ENCODE results near the gene CDH18. TPM values are rescaled to one million over a fixed set of nuclear protein-coding genes. Genes with fewer than 3 reads are reported as not detected.
A peak's percentile ranks its signal among the peaks of the same experiment; 100 is the strongest.

The CDH18 gene
- total RNA-seq, 8 experiments from 2014 or later = 0.56 to 28.9 (median 5.3) TPM

DNA sequence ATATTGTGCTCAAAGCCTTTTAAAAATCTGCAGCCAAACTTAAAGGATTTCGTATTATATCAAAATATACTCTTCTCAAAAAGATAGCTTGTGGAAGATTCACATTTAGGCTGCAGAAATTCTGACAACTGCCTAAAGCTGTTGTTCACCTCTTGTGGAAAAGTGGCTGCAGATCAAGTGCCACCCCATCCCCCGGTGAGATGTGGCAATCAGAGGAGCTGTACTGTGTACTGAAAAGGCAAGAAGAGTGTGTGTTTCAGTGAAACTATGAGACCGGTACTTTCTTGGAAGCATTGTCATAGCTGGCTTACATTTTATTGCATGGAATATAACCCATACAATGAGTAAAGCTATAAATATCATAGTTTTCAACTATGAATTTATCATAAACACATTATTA is 64.3 kb downstream of the CDH18 start:
- Histone ChIP-seq H3K4me1 (replicated peaks in 1 of 2) (peaks cover 6 to 11% of the 10 kb centered on the region in 2 donors), H3K4me3 (no peak overlapping the region), H3K27ac (no peak overlapping the region)
- no peak for ATAC-seq (replicated peaks in 6 of 8)
- in situ Hi-C loops (cut with MboI; ENCODE audit: low pct_unique_long_range_greater_than_20kb in 2 of 9, low sequenced_read_pairs in 9 of 9, unreplicated experiment in 9 of 9) = no loop called here
- WGBS, 10 experiments = 0 to 100% (median 90%) methylated on average over 1 to 3 of the region's 3 CpGs; no CpG with 5 or more reads in 1 of the 10 experiments

DNA sequence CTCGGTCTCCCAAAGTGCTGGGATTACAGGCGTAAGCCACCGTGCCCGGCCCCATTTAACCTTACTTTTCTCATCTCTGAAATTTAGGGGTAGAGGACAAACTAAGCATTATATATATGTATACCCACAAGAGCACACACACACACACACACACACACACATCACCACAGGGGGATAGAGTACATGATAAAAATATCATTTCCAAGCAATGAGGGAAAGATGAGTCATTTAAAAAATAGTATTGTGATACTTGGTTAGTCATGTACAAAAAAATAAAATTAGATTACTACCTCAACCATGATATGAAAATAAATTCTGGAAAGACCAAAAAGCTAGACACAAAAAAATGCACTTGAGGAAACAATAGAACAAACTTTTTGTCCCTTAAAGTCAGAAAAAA is 67.2 kb downstream of the CDH18 start:
- Histone ChIP-seq H3K27ac (no peak overlapping the region), H3K4me3 (no peak overlapping the region), H3K4me1 (replicated peaks in 1 of 2) (peaks cover 9 to 14% of the 10 kb centered on the region in 2 donors)
- WGBS, 10 experiments = 67 to 100% (median 100%) methylated on average over 1 to 4 of the region's 4 CpGs; no CpG with 5 or more reads in 5 of the 10 experiments
- ATAC-seq (replicated peaks in 6 of 8) = no peak
- in situ Hi-C loops (cut with MboI; ENCODE audit: low pct_unique_long_range_greater_than_20kb in 2 of 9, low sequenced_read_pairs in 9 of 9, unreplicated experiment in 9 of 9) = no loop called here

- ATAC-seq (replicated peaks in 6 of 8) = peak in 6 of 8 experiments; percentile 23 to 84 (median 56)
- in situ Hi-C loops (cut with MboI; ENCODE audit: low pct_unique_long_range_greater_than_20kb in 2 of 9, low sequenced_read_pairs in 9 of 9, unreplicated experiment in 9 of 9) = no loop called here
- H3K4me3 ChIP-seq = no peak overlapping the region
- 0 to 100% (median 75%) methylated on average over 1 to 3 of the region's 3 CpGs; no CpG with 5 or more reads in 1 of the 10 experiments for WGBS, 10 experiments
- peaks cover 9 to 14% of the 10 kb centered on the region in 2 donors for H3K4me1 ChIP-seq (replicated peaks in 1 of 2)
- H3K27ac ChIP-seq = no peak overlapping the region
Observed at GRCh38 chr5:19918780-19919179, 69.2 kb downstream of the CDH18 start.

DNA sequence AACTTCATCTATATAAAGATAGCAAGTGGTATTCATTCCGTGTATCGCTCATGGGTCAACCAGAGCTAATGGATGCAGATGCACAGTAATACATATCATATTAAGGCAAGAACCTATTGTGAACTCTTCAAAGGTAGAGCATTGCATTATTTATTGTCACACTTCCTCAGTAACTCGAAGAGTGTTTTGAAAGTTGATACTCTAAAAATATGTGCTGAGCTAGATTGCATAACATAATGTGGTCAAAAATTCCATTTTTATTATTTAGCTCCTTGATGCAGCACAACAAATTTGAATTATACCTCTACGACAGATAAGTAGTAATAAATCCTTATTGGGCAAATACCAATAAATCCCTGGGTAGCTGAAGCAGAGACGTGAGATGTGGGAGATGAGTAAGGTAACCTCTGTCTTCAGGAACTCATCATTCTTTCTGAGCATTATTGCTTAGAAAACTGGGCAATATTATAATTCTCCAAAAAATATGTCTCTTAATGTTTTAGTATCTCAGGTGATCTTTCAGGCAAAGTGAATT is 70.3 kb downstream of the CDH18 start:
- no peak overlapping the region for H3K27ac ChIP-seq
- 20 to 87% (median 67%) methylated on average over 1 to 5 of the region's 5 CpGs; no CpG with 5 or more reads in 1 of the 10 experiments for WGBS, 10 experiments
- H3K4me1 ChIP-seq (replicated peaks in 1 of 2) = peaks cover 9 to 14% of the 10 kb centered on the region in 2 donors
- in situ Hi-C loops (cut with MboI; ENCODE audit: low pct_unique_long_range_greater_than_20kb in 2 of 9, low sequenced_read_pairs in 9 of 9, unreplicated experiment in 9 of 9) = no loop called here
- no peak overlapping the region for H3K4me3 ChIP-seq
- peak in 4 of 8 experiments; percentile 16 to 52 (median 38) for ATAC-seq (replicated peaks in 6 of 8)

- Histone ChIP-seq H3K4me3 (no peak overlapping the region), H3K4me1 (replicated peaks in 1 of 2) (peaks cover 0 to 8% of the 10 kb centered on the region in 2 donors), H3K27ac (no peak overlapping the region)
- WGBS, 10 experiments = 0 to 93% (median 62%) methylated on average over 1 to 4 of the region's 4 CpGs; no CpG with 5 or more reads in 1 of the 10 experiments
- peak in 3 of 8 experiments; percentile 34 to 49 (median 47) for ATAC-seq (replicated peaks in 6 of 8)
- in situ Hi-C loops (cut with MboI; ENCODE audit: low pct_unique_long_range_greater_than_20kb in 2 of 9, low sequenced_read_pairs in 9 of 9, unreplicated experiment in 9 of 9) = no loop called here
Observed at GRCh38 chr5:19910136-19910535, 77.9 kb downstream of the CDH18 start.

GRCh38 chr5:19904766-19905165 is 83.2 kb downstream of the CDH18 start:
- H3K4me3 ChIP-seq = no peak overlapping the region
- H3K27ac ChIP-seq = no peak overlapping the region
- no peak for ATAC-seq (replicated peaks in 6 of 8)
- in situ Hi-C loops (cut with MboI; ENCODE audit: low pct_unique_long_range_greater_than_20kb in 2 of 9, low sequenced_read_pairs in 9 of 9, unreplicated experiment in 9 of 9) = no loop called here
- WGBS, 10 experiments = 0 to 100% (median 40%) methylated on average over 1 of the region's 1 CpG; no CpG with 5 or more reads in 3 of the 10 experiments
- H3K4me1 ChIP-seq (replicated peaks in 1 of 2) = peaks cover 0 to under 1% of the 10 kb centered on the region in 2 donors

DNA sequence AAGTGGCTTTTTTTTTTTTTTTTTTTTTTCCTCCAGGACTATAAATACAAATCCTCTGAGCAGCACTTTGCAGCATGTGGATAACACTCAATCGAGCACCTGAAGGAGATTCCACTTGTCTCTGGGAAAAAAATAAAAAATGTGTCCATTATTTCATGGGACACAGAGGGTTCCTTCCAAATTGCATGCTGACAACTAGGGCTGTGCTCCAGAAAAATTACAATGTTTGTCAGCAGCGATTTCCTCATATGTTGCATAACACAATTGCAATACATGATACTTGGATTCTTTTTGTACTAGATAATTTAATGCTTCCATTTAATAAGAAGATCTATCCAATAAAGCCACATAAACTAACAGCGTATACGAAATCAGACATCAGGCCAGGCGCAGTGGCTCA is 84.4 kb downstream of the CDH18 start:
- in situ Hi-C loops (cut with MboI; ENCODE audit: low pct_unique_long_range_greater_than_20kb in 2 of 9, low sequenced_read_pairs in 9 of 9, unreplicated experiment in 9 of 9) = no loop called here
- Histone ChIP-seq H3K27ac (no peak overlapping the region), H3K4me3 (no peak overlapping the region), H3K4me1 (replicated peaks in 1 of 2) (no peaks in the 10 kb centered on the region)
- 60 to 97% (median 84%) methylated on average over 1 to 5 of the region's 5 CpGs; no CpG with 5 or more reads in 2 of the 10 experiments for WGBS, 10 experiments
- ATAC-seq (replicated peaks in 6 of 8) = no peak

DNA sequence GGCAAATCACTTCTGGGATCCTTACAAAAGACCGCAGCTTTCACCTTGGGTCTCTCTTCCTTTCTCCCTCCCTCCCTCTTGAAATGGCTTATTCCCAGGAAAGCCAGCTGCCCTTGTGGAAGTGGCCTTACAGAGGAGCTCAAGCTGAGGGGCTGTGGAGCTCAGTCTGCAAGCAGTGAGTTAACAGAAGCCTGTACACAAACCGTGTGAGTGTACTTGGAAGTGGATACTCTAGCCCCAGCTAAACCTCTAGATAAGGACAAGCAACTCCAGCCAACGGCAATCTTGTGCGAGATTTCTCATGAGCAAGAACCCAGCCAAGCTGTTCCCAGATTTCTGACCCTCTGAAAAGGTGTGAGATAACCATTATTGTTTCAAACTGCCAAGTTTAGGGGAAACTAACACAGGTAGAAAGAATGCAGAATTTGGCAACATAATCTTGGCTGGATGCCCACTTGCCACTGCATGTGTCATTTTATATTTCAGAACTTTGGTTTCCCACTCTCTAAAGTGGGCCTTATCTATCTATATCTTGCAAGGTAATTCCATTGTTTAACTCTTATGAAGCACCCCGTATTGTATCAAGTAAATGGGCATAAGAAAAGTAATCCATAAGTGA is 85.6 kb downstream of the CDH18 start:
- ATAC-seq (replicated peaks in 6 of 8) = no peak
- Histone ChIP-seq H3K4me1 (replicated peaks in 1 of 2) (no peaks in the 10 kb centered on the region), H3K4me3 (no peak overlapping the region), H3K27ac (no peak overlapping the region)
- WGBS, 10 experiments = 0 to 100% (median 75%) methylated on average over 1 to 5 of the region's 5 CpGs; no CpG with 5 or more reads in 1 of the 10 experiments
- in situ Hi-C loops (cut with MboI; ENCODE audit: low pct_unique_long_range_greater_than_20kb in 2 of 9, low sequenced_read_pairs in 9 of 9, unreplicated experiment in 9 of 9) = no loop called here

GRCh38 chr5:19900269-19900668 is 87.7 kb downstream of the CDH18 start:
- 25 to 100% (median 89%) methylated on average over 1 to 3 of the region's 3 CpGs; no CpG with 5 or more reads in 1 of the 10 experiments for WGBS, 10 experiments
- in situ Hi-C loops (cut with MboI; ENCODE audit: low pct_unique_long_range_greater_than_20kb in 2 of 9, low sequenced_read_pairs in 9 of 9, unreplicated experiment in 9 of 9) = no loop called here
- Histone ChIP-seq H3K4me3 (no peak overlapping the region), H3K27ac (no peak overlapping the region), H3K4me1 (replicated peaks in 1 of 2) (no peaks in the 10 kb centered on the region)
- ATAC-seq (replicated peaks in 6 of 8) = no peak

- 0 to 91% (median 72%) methylated on average over 1 of the region's 1 CpG; no CpG with 5 or more reads in 2 of the 10 experiments for WGBS, 10 experiments
- ATAC-seq (replicated peaks in 6 of 8) = peak in 3 of 8 experiments; percentile 18 to 37 (median 30)
- in situ Hi-C loops (cut with MboI; ENCODE audit: low pct_unique_long_range_greater_than_20kb in 2 of 9, low sequenced_read_pairs in 9 of 9, unreplicated experiment in 9 of 9) = no loop called here
- no peak overlapping the region for H3K27ac ChIP-seq
- no peaks in the 10 kb centered on the region for H3K4me1 ChIP-seq (replicated peaks in 1 of 2)
- no peak overlapping the region for H3K4me3 ChIP-seq
Observed at GRCh38 chr5:19891658-19892057, 96.3 kb downstream of the CDH18 start.

DNA sequence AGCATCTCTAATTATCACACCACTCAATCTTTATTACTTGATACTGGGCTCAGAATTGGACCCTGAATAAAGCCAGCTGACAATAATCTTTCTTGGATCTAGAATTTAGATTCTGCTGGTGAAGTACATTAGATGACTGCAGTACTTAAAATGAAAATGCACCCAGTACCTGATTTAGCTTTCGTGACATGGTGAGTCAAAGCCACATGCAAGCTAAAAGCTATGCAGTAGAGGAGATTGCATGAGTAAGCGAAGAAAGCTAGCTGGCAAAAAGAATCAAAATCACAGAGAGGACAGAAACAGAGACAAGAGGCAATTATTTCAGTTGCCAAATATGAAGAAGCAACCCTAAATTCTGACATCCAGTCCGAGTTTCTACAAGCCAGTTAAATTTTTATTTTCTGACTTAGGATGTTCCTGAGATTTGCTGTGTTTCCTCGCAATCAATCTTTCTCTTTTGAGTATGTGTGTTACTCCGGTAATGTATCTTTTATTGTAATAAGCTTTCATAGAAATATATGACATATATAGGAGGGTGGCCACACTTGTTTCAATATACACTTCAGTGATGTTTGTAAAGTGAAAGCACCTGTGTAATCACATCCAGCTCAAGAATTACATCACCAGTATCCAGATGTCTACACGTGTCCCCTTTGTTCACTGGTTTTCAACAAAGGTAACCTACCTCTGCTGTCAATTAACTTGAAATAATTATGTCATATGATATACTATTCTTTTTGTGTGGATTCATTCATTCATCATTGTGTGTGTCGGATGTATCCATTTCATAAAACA is 101.7 kb downstream of the CDH18 start:
- Histone ChIP-seq H3K4me1 (replicated peaks in 1 of 2) (peaks cover 3 to 5% of the 10 kb centered on the region in 2 donors), H3K4me3 (no peak overlapping the region), H3K27ac (no peak overlapping the region)
- ATAC-seq (replicated peaks in 6 of 8) = peak in 6 of 8 experiments; percentile 59 to 93 (median 76)
- in situ Hi-C loops (cut with MboI; ENCODE audit: low pct_unique_long_range_greater_than_20kb in 2 of 9, low sequenced_read_pairs in 9 of 9, unreplicated experiment in 9 of 9) = no loop called here
- 4 to 92% (median 74%) methylated on average over 2 to 7 of the region's 7 CpGs for WGBS, 10 experiments

DNA sequence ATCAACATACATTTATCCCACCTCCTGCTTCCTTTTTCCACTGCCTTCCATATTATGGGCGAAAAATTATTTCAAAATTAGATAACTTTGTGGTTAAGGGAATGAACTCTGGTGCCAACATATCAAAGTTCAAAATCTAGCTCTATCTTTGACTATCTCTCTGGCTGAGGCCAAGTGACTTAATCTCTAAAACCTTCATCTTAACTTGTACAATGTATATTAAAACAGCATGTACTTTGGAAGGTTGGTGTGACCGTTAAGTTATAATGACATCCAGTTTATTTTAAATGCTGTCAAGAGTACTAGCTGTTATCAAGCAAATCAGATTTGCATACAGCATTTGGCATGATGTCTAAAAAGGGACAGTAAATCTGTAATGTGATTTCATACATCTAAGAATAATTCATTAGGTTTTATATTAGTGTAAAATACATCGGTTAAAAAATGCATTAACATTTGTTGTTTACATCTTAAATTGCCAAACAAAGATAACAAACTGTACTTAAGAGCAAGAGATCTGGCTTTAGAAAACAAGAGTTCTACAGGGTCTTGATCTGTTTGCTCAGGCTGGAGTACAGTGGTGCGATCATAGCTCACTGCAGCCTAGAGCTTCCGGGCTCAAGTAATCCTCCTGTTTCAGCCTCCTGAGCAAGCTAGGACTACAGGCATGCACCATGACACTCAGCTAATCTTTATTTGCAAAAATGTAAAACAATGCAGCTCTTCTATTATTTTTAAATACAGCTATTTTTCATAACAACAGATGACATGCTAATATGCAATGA is 102.8 kb downstream of the CDH18 start:
- Histone ChIP-seq H3K4me1 (replicated peaks in 1 of 2) (peaks cover 3 to 11% of the 10 kb centered on the region in 2 donors), H3K27ac (no peak overlapping the region), H3K4me3 (no peak overlapping the region)
- WGBS, 10 experiments = 8 to 100% (median 79%) methylated on average over 2 to 5 of the region's 5 CpGs
- no peak for ATAC-seq (replicated peaks in 6 of 8)
- in situ Hi-C loops (cut with MboI; ENCODE audit: low pct_unique_long_range_greater_than_20kb in 2 of 9, low sequenced_read_pairs in 9 of 9, unreplicated experiment in 9 of 9) = no loop called here
